HS-5 (cell line): ENCODE measurements around the gene S100P.

Source experiments
- DNase-seq: peaks from one replicate; pipeline ENCODE4 v3.0.0-alpha.2; 2012; ENCODE audit warnings: low read depth

Gene S100P

GRCh38 chr4:6697131-6697530 is 3.5 kb downstream of the S100P start:
- DNase-seq: no peak

GRCh38 chr4:6699388-6699787 is 5.7 kb downstream of the S100P start:
- DNase-seq: no peak

DNA sequence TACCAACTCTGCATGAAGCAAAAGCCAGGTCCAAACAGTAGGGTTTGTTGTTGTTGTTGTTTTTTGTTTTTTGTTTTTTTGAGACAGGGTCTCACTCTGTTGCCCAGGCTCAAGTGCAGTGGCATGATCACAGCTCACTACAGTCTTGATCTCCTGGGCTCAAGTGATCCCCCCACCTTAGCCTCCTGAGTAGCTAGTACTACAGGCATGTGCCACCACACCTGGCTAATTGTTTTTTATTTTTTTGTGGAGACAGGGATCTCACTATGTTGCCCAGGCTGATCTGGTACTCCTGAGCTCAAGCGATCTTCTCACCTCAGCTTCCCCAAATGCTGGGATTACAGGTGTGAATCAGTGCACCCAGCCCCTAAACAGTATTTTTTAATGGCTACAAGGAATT is 6.2 kb downstream of the S100P start:
- no peak for DNase-seq

DNA sequence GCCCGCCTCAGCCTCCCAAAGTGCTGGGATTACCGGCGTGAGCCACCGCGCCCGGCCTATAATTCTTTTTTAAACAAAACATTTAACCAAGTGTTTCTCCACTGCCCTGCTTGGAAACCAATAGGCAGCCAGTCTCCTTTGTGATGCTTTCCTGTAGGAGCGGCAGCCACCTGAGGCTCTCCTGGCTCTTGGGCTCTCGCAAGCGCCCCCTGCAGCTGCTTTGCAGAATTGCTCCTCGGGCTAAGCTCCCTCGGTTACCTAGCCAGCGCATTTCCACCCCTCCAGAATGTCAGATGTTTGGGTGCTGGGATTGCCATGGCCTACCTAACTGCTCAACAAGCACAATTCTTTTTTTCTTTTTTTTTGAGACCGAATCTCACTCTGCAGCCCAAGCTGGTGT is 7.7 kb downstream of the S100P start:
- no peak for DNase-seq

GRCh38 chr4:6702761-6703160 is 9.1 kb downstream of the S100P start:
- no peak for DNase-seq

DNA sequence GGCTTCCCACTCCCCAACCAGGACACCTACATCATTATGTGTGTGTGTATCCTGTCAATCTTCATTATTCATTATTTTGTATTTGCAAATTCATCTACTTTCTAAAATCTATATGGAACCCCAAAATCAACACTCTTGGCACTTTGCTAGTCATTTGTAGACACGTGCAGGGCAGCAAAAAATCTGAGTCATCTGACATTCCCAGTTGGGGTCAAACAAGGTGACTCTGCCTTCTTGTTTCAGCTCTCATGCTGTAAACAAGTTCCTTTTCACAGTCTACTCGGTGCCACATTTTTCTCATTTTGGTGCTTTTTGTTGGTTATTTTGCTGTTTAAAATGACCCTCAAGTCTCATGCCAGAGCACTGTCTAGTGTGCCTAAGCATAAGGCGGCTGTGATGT is 10.1 kb downstream of the S100P start:
- DNase-seq: no peak

- no peak for DNase-seq
These were observed 12.0 kb downstream of the S100P start for GRCh38 chr4:6705646-6706045.

DNA sequence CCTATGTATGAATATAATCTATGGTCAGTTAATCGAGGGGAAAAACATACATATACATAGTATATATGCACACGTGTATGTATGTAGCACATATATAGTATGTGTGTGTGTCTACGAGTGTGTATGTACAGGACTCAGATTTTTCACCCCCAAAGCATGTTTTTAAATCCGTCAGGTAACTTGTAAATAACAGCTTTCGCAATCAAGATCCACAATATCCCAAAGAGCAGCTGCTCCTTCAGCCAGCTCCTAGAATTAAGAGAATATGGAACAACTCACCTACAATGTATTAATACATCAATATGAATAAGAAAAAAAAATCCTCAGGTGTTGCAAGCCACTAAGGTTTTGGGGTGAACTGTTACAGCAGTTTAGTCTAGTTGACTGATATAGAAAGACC is 12.5 kb downstream of the S100P start:
- DNase-seq: no peak

- DNase-seq: peak; percentile 84
These were observed 15.8 kb downstream of the S100P start, which contains the start of gene MRFAP1L1 for GRCh38 chr4:6709230-6710114. Gene MRFAP1L1, minus strand, starts transcription at chr4:6709865. Its CDS starts 236 bp downstream, at chr4:6709629.

DNA sequence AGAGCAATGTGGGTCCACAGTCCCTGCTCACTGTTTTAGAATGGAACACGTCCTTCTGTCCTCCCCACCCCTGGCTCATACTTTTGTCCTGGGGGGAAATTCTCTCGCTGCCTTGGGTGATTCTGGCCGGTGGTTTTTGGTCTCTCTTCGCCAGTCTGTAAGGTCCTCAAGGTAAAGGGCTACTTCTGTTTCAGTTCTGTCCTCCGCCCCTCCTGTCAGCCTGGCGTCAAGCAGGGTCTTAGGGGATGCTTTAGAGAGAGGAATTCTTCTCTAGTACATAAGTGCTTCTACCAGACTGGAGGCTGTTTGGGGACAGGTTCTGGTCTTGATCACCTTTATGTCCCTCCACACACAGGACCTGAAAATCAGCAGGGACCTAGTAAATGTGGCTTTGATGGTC is 16.6 kb downstream of the S100P start:
- no peak for DNase-seq

DNA sequence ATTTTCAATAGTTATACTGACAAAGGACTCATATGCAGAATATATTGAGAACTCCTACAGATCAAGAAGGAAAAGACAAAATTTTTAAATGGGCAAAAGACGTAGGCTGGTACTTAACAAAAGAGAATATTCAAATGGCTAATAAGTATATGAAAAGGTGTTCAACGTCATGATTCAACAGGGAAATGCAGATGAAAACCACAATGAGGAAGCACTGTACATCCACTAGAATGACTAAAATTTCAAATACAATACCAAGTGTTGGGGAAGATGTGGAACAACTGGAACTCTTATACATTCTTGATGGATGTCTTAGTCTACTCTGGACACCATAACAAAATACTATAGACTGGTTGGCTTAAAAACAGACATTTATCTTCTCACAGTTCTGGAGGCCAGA is 17.3 kb downstream of the S100P start:
- DNase-seq: no peak

DNA sequence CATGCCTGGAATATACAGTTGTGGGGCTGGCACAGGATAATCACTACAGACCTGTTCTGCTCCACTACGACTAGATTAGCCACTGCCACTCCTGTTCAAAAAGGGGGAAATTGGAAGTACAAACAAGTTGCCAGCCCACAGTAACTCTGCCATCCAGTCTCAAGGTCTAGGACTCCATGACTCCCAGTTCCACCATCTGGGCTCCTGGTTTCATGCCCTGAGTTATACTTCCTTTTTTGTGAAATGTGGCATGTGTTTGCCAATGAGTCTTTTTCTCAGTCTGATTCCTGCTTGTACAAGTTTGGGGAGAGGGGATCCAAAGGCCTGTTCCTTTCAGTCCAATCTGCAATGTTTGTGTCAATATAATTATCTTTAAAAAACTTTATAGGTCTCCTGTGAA is 21.3 kb downstream of the S100P start:
- DNase-seq: no peak

DNA sequence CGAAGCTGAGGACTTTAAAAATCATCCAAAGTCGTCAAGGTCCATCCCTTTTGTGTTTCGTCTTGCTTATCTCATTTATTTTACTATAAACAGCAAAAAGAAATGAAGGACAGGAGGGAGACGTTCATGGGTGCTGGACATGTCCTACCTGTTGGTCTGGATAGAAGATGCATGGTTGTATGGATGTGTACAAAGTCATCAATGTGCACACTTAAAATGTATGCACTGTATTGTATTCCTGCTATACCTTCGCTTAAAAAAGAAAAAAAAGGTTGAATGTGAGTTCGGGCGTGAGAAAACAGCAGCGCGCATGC is 22.0 kb downstream of the S100P start:
- no peak for DNase-seq

DNA sequence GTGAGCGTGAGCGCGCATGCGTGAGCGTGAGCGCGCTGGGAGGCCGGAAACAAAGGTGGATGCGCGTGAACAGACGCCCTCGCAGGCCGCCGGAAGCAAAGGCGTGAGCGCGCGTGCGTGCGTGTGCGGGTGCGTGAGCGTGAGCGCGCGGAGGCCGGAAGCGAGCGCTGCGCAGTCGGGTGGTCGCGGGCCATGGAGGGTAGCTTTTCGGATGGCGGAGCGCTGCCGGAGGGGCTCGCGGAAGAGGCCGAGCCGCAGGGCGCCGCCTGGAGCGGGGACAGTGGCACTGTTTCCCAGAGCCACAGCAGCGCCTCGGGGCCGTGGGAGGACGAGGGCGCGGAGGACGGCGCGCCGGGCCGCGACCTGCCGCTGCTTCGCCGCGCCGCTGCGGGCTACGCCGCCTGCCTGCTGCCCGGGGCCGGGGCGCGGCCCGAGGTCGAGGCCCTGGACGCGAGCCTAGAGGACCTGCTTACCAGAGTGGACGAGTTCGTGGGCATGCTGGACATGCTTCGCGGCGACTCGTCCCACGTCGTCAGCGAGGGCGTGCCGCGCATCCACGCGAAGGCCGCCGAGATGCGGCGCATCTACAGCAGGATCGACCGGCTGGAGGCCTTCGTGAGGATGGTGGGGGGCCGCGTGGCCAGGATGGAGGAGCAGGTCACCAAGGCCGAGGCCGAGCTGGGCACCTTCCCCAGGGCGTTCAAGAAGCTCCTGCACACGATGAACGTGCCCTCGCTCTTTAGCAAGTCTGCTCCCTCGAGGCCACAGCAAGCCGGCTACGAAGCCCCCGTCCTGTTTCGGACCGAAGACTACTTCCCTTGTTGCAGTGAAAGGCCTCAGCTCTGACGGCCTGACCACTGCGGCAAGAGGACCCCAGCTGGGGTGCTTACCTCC is 22.6 kb downstream of the S100P start, which contains the start of gene BLOC1S4:
BLOC1S4 (plus strand) TSS at position 157 of the 894 bp plus-strand sequence; CDS start at position 193, 36 bp downstream.
- DNase-seq: peak; percentile 68

DNA sequence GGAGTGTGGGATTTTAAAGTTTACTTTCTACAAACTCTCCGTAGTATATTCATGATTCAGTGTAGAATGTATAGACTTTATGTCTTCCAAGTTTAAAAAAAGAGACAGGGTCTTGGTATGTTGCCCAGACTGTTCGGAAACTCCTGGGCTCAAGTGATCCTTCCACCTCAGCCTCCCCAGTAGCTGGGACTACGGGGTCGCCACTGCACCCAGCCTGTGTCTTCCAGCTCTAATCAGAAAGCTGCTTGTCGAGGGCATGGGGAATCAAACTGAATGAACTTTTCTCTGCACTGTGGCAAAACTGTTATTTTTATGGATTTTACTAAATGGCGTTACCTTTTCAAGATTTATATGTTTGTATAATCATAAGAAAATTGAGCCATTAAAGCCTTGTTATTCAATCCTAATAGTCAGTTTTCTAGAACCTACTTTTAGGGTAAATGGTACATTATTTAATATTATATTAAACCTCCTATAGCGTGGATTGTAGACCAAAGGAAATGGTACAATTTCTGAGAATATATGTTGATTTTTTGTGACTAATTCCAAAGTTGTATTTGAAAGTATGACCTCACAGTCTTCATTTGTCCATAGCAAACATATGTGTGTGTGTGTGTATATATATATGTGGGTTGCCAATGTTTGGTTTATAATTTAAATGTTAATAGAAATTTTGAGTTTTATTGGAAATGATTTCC is 23.4 kb downstream of the S100P start:
- no peak for DNase-seq

DNA sequence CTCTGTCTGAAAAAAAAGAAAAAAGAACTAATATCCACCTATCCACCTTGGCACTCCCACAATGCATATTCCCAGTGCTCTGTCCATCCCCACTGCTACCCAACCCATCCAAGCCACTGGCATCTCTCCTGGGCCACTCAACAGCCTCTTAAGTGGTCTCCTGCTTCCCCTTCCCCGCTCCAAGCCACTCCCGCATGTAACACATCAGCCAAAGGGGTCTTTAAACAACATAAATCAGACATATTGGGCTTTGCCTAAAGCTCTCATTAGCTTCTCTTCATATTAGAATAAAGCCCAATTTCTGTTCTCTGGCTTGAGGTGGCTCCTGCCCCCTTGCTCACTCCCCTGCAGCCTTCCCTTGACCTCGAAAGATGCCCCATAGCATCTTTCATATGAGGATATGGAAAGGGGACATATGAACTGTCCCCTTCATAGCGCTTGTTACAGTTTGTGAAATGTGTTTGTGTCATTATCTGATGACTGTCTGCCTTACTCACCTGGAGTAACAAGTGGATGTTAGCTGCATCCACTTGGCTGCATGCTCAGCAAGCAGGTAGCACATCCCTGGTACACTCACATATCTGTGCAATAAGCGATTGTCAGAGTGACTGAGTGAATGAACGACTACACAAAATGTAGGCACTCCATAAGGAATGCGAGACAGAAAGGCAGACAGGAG is 25.4 kb downstream of the S100P start:
- DNase-seq: no peak

- no peak for DNase-seq
These were observed 26.0 kb downstream of the S100P start for GRCh38 chr4:6719611-6720179.

DNA sequence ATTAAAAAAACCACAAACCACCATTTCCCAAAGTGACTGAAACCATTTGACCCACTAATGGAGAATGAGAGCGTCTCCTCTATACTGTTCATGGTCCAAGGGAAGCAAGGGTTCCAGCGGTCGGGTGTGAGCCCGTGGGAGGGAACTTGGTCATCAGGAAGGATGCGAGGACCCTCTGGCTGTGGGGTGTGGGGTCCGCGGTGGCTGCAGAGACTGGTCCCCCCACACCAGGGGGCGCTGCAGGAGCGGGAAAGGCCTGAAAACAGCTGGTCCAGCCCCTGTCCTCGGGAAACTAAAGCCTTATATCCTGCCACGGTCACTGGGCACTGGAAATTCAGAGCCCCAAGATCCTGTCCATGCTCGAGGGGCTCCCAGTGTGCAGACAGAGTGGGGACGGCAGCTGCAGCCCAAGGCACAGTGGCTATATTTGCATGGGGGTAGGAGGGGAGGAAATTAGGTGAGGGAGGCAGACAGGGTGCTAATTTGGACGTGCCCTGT is 26.6 kb downstream of the S100P start:
- no peak for DNase-seq

DNA sequence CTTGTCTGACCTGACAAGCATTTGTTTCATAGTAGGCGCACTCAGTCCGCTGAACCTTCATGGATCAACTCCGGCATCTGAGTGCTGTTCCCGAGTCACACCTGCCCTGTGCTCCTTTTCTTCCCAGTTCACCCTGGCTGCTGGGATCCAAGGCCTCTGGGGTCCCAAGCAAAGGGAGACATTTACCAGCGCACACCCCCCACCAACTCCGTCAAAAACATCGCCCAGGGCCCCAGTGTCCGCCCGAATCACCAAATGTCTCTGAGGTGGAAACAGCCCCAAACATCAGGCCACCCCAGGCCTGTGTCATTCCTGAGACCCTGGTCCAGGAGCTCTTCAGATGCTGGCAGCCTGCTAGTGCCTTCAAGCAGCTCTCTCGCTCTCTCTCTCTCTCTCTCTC is 27.4 kb downstream of the S100P start:
- no peak for DNase-seq

- no peak for DNase-seq
These were observed 29.2 kb downstream of the S100P start for GRCh38 chr4:6722891-6723290.

- no peak for DNase-seq
These were observed 30.2 kb downstream of the S100P start for GRCh38 chr4:6723851-6724250.
